NCI-H2107 treated with DMSO at 0.1 percent for 48 hours (cell line): Measurements from ENCODE around the gene NPAS2.

Source experiments
- DNase-seq: peaks from one replicate; lab custom pipeline; 2025; ENCODE audit not compliant: unreplicated experiment; lab: John Stamatoyannopoulos, UW

The NPAS2 gene

DNA sequence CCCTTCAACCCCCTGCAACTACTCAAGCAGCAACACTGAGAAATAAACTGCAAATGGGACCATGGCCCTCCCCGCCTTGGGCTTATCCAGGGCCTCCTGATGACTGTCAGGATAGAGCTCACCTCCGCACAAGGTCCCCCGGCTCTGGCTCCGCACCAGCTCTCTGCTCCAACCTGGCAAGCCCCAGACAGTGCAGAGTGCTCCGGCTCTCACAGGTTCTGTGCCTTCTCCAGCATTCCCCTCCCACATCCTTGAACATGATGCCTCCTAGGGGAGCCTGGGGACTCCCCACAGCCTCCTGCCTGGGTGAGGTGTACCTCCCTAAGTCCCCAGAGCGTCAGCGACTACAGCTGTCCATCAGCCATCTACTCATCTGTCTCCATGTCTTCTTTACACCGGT is 26.7 kb upstream of the NPAS2 start:
- DNase-seq = no peak

DNA sequence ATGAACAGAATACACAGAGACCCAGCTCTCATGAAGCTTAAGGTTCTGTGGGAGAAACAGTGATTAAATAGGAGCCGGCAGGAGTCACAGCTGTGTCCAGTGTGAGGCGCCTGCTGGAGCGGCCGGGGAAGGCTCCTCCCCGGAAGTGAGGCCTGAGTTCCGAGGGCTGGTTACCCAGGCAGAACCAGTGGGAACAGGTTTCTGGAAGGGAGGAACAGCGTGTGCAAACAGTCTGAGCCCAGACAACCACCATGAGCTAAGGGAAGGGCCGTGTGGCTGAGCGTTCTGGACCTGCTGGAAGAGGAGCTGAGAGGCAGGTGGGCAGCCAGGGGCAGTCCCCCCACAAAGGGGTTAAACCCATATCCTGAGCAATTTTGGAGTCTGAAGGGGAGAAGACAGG is 26.0 kb upstream of the NPAS2 start:
- no peak for DNase-seq

- DNase-seq = no peak
Measured at GRCh38 chr2:100796499-100797100, 23.3 kb upstream of the NPAS2 start.

- DNase-seq = no peak
Measured at GRCh38 chr2:100799686-100800085, 20.3 kb upstream of the NPAS2 start.

DNA sequence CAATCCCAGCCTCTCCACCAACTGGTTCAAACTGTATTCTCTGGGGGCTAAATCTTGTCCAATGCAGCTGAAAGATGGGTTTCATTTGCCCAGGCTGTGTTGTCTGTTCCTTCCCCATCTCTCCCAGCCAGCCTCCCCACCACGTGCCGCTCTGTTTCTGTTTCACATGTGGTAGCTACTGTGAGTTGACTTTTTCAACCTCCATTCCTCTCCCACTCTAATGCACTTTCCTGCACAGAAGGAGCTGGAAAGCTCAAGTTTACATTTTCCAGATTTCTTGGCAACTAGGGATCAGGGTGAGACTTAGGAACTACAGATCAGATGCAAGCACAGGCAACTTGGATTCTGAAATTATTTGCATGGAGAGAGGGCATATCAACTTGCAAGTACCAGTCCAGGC is 19.0 kb upstream of the NPAS2 start:
- DNase-seq = no peak

DNA sequence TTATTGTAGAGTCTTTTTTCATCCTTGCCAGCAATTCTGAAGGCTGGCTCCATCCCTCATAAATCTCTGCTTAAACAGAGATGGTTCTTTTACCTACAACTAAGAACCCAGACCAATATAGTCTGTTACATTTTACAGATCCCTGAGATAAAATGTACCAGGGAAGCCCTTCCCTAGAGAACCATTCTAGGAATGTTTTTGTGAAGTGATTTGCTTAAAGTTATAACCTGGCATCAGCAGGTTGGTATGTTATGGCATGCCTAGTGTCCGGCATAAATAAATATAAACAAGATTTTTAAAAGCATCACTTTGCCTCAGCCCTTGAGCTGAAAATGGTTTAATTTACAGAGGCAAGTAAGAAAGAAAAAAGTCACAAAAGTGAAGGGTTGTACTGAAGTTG is 18.5 kb upstream of the NPAS2 start:
- DNase-seq = no peak

- no peak for DNase-seq
Measured at GRCh38 chr2:100802066-100802465, 17.9 kb upstream of the NPAS2 start.

DNA sequence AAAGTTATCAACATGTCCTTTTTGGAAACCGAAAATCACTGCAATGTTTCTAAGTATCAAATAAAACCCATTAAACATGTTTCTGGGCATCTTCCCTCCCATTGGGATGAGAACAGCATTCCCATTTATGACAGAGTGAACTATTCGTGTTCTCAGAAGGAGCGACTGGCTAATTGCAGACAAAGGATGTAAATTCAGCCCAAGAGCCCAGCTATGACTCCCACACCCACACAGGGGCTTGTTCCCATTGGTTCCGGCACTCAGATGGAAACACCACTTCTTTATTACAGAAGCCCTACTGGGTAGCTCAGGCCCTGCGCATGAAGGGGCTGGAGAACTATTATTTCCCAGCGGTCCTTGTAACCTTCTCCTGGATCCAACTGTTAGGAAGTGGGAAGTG is 16.6 kb upstream of the NPAS2 start:
- no peak for DNase-seq

GRCh38 chr2:100806550-100806949 is 13.4 kb upstream of the NPAS2 start:
- DNase-seq = no peak

DNA sequence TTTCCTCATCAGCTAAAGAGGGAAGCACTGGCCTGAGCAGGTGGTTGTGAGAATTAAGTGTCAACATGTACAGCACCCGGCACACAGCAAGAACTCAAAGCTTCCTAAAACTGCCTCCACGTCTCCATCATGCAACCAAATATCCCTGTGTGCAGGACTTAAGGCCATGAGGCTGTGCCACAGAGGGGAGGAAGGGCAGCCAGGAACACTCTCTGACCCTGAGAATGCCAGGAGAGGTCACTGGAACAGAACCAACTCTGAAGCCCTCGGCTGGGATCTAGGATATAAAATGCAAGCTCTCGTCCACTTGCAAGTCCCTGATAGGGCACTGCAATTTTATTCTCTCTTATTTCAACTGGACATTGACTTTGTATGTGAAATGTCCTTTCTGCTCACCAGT is 12.2 kb upstream of the NPAS2 start:
- no peak for DNase-seq

DNA sequence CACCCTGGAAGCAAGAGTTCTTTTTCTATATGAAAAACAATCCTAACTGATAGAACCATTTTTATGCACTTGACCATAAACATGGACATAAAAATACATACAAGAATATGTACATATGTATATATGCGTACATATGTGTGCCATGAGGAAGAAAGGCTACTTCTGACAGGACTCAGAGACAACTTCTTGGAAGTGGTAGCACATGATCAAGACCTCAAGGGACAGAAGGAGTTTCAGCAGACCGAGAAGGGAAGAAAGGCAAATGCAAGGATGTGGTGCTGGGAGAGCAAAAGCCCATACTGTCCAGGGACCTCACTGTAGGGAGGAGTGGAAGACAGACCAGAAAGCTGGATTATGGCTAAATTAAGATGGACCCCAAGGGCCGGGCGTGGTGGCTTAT is 11.4 kb upstream of the NPAS2 start:
- no peak for DNase-seq

DNA sequence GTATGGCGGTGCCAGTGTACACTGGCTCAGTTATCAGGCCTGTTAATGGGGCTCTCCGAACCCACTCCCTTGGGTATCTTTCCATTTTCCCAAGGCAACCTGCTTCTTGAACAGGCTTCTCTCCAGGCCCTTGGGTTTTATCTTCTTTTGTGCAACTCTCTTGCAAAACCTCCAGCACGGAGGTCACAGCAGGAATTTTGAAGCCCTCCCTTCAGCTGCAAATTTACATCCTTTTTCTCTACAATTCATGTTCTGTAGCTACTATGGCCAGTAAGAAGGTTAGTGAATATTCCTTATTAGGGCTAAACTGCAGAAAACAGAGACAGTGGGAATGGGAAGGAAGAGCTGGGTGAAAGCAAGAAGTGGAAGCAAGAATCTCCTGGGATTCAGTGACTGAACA is 10.4 kb upstream of the NPAS2 start:
- DNase-seq = no peak

GRCh38 chr2:100810603-100811145 is 9.3 kb upstream of the NPAS2 start:
- no peak for DNase-seq

DNA sequence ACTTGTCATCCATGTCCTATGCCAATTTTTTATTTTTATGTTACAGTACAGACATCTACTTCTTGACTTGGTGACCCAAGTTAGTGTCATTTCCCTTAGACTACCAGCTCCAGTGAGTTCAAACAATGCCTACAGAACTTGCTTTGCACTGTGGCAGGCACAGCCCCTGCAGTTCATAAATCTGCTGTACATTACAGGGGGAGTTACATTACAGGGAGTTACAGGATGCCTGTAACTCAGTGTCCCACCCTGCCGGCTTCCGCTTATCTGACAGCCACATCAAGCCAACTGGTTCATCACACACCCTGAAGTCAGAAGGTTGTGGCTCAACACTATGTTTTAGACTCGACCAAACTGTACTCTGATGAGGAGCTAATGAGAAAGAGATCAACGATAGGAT is 7.8 kb upstream of the NPAS2 start:
- DNase-seq = no peak

GRCh38 chr2:100812573-100812972 is 7.4 kb upstream of the NPAS2 start:
- no peak for DNase-seq

DNA sequence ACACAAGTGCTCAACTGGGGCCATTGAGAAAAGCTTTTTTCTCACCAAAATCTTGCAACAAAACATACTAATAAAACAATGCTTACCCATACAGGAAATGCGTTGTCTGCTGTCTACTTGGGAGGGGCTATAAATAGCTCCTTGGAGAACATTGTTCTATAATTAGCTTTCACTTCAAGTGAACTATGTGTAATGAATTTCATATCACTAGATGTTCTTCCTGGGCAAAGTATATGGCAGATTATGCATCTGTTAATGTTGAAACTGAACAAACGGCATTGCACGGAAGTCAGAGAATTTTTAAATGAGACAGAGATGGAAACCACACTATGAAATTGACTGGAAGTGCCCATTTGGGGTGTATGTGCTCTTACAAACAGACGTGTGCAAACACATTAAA is 6.4 kb upstream of the NPAS2 start:
- DNase-seq = no peak

DNA sequence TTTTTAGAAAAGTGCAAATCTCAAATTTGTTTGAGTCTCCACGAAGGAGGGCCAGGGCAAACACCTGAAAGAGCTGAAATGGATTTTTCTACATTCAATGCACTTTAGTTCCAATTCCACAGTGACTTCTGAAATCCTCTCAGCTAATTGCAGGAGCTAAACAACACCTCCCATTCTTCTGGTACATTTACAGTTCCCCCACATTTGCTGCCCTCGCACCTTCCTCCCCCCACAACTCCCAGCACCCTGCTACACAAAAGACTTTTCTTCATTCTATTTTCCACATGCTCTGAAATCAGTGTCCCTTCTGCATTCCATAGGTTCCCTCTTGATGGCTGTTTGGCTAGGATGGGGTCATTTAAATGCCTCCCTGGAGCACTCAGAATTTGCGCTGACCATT is 5.9 kb upstream of the NPAS2 start:
- no peak for DNase-seq

DNA sequence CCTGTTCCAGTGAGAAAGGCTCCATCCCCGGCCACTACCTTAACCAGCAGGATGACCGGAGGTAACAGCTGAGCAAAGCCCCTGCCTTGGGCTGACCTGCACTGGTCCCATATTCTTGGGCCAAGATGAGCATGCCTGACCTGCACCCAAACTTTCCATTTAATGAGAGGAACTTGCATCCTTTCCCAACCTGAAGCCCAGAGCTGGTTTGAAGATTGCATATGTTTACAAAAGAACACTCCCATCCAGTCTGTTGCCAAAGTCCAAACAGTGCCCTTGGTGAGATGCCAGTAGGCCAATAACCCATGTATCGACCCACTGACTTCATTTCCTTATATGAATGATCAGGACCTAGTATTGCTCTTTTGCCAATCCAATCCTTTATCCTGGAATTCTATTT is 5.5 kb upstream of the NPAS2 start:
- DNase-seq = no peak

- no peak for DNase-seq
Measured at GRCh38 chr2:100817388-100817985, 2.5 kb upstream of the NPAS2 start.

DNA sequence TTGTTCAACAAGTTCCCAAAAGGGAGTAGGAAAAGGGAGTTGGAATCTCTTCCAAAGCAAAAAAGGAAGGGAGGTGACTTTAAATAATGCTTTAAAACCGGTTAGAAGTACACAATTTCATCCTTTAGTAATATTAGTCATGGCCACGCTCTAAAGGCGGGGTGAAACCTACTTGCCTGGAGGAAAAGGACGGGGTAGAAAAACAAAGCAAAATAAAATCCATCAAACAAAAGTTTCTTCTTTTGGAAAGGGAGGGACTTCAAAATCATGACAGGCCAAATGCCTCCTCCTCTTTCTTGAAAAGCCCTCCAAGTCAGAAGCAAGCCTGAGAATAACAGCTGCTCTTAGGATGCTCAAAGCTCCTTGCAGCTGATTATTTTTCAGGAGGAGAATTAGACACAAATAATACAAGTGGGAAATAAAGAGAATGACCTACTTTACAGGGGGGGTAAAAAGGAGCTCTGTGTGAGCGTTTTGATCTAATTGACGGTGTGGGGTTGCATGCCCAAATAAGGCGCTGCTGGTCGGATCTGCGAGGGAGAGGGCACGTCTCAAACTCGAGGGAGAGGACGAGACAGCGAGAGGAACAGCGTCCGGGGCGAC is 1.8 kb upstream of the NPAS2 start:
- no peak for DNase-seq

- DNase-seq = no peak
Measured at GRCh38 chr2:100818606-100819369, 1.2 kb upstream of the NPAS2 start.

- no peak for DNase-seq
Measured at GRCh38 chr2:100820273-100820522, 259 bp downstream of the NPAS2 start.
